ENCODE results near the gene CAPN15. TPM values are rescaled to one million over a fixed set of nuclear protein-coding genes. Genes with fewer than 3 reads are reported as not detected.

Gene CAPN15
- total and polyA plus RNA-seq, 10 donors: 25.8 to 71.7 (median 62.5) TPM

GRCh38 chr16:592518-593306 is 65.2 kb downstream of the CAPN15 start:
- intact Hi-C loops (cut with DNase I; ENCODE audit: low total_unique reads): no loop called here
- DNase-seq: peak; percentile 84
- Histone ChIP-seq H3K4me3 (peak overlapping the region in 2 of 8 donors; percentile 6 to 32), H3K9me3 (no peaks in the 10 kb centered on the region), H3K36me3 (peaks cover 0 to 27% (median 2%) of the 10 kb centered on the region in 6 donors), H3K4me1 (peaks cover 20 to 79% (median 57%) of the 10 kb centered on the region in 6 donors), H3K27ac (peak overlapping the region in 7 of 8 donors; percentile 41 to 84 (median 65)), H3K27me3 (replicated peaks in 1 of 7) (no peaks in the 10 kb centered on the region)
- WGBS, 5 donors: 46 to 71% (median 55%) methylated on average over 15 to 24 of the region's 24 CpGs
- TF ChIP-seq, protein P1, sequence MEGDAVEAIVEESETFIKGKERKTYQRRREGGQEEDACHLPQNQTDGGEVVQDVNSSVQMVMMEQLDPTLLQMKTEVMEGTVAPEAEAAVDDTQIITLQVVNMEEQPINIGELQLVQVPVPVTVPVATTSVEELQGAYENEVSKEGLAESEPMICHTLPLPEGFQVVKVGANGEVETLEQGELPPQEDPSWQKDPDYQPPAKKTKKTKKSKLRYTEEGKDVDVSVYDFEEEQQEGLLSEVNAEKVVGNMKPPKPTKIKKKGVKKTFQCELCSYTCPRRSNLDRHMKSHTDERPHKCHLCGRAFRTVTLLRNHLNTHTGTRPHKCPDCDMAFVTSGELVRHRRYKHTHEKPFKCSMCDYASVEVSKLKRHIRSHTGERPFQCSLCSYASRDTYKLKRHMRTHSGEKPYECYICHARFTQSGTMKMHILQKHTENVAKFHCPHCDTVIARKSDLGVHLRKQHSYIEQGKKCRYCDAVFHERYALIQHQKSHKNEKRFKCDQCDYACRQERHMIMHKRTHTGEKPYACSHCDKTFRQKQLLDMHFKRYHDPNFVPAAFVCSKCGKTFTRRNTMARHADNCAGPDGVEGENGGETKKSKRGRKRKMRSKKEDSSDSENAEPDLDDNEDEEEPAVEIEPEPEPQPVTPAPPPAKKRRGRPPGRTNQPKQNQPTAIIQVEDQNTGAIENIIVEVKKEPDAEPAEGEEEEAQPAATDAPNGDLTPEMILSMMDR (IDR thresholded peaks at IDR 0.05 in 8 of 11, conservative IDR thresholded peaks at IDR 0.05 in 3 of 11): peak in 1 of 11 experiments; percentile 8
- peak; percentile 36 to 59 (median 51) for TF ChIP-seq POLR2AphosphoS5 (IDR thresholded peaks at IDR 0.05)
- no peak for TF ChIP-seq POLR2A (IDR thresholded peaks at IDR 0.05)

GRCh38 chr16:593406-593805 is 65.9 kb downstream of the CAPN15 start:
- peak overlapping the region in 1 of 8 donors; percentile 32 for H3K4me3 ChIP-seq
- H3K36me3 ChIP-seq: peaks cover 0 to 30% (median 2%) of the 10 kb centered on the region in 6 donors
- intact Hi-C loops (cut with DNase I; ENCODE audit: low total_unique reads): no loop called here
- TF ChIP-seq POLR2AphosphoS5 (IDR thresholded peaks at IDR 0.05) (no peak), POLR2A (IDR thresholded peaks at IDR 0.05) (no peak)
- H3K27ac ChIP-seq: peak overlapping the region in 6 of 8 donors; percentile 54 to 84 (median 72)
- H3K9me3 ChIP-seq: no peaks in the 10 kb centered on the region
- H3K27me3 ChIP-seq (replicated peaks in 1 of 7): no peaks in the 10 kb centered on the region
- WGBS, 5 donors: 88 to 96% (median 90%) methylated on average over 8 to 9 of the region's 9 CpGs
- no peak for DNase-seq
- peaks cover 14 to 72% (median 50%) of the 10 kb centered on the region in 6 donors for H3K4me1 ChIP-seq

DNA sequence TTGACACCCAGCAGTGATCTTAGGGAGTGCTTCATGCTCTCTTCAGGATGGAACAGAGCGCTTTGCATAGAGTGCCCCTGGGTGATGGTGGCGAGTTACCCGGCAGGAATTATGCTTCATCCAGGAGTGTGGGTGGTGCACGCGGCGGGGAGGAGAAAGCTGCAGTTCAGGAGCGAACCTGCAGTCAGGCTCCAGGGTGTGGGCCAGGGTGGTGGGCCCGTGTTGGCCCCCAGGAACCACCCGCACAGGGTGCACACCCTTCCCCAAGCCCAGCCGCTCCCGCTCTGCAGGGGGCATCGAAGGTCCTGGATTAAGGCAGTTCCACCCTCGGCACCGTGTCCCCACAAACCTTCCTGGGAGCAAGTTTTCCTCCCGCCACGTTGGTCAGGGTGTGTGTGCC is 66.3 kb downstream of the CAPN15 start:
- peak; percentile 73 for DNase-seq
- Histone ChIP-seq H3K4me3 (no peak overlapping the region), H3K4me1 (peaks cover 12 to 69% (median 47%) of the 10 kb centered on the region in 6 donors), H3K9me3 (no peaks in the 10 kb centered on the region), H3K27me3 (replicated peaks in 1 of 7) (no peaks in the 10 kb centered on the region), H3K27ac (peak overlapping the region in 4 of 8 donors; percentile 65 to 84 (median 80)), H3K36me3 (peaks cover 0 to 34% (median 2%) of the 10 kb centered on the region in 6 donors)
- WGBS, 5 donors: 84 to 94% (median 90%) methylated on average over 11 to 16 of the region's 16 CpGs
- intact Hi-C loops (cut with DNase I; ENCODE audit: low total_unique reads): no loop called here
- TF ChIP-seq, protein P1 (IDR thresholded peaks at IDR 0.05 in 8 of 11, conservative IDR thresholded peaks at IDR 0.05 in 3 of 11): no peak
- TF ChIP-seq POLR2A (IDR thresholded peaks at IDR 0.05) (no peak), POLR2AphosphoS5 (IDR thresholded peaks at IDR 0.05) (no peak)

GRCh38 chr16:595094-595528 is 67.6 kb downstream of the CAPN15 start:
- Histone ChIP-seq H3K36me3 (peaks cover 0 to 45% (median 2%) of the 10 kb centered on the region in 6 donors), H3K4me3 (no peak overlapping the region), H3K4me1 (peaks cover 12 to 69% (median 47%) of the 10 kb centered on the region in 6 donors), H3K27ac (no peak overlapping the region), H3K27me3 (replicated peaks in 1 of 7) (no peaks in the 10 kb centered on the region), H3K9me3 (no peaks in the 10 kb centered on the region)
- 89 to 93% (median 93%) methylated on average over 15 to 18 of the region's 18 CpGs for whole genome bisulfite sequencing, 5 donors
- DNase-seq: no peak
- intact Hi-C loops (cut with DNase I; ENCODE audit: low total_unique reads): no loop called here
- no peak for TF ChIP-seq POLR2A (IDR thresholded peaks at IDR 0.05)
- TF ChIP-seq POLR2AphosphoS5 (IDR thresholded peaks at IDR 0.05): no peak
- TF ChIP-seq, protein P1 (IDR thresholded peaks at IDR 0.05 in 8 of 11, conservative IDR thresholded peaks at IDR 0.05 in 3 of 11): no peak

All from spleen (tissue), 11 donors.